Eye (tissue), 1 donor: ENCODE results near the gene TNNC2.
"Not testable (repeated sequence)": the region's sequence is repeated elsewhere in the genome, so short reads cannot be mapped to it uniquely, and the experiment has no call there.

ENCODE experiments used
- DNase-seq: peaks from one replicate; pipeline ENCODE4 v3.0.0-alpha.2; 2015

TNNC2 gene

DNA sequence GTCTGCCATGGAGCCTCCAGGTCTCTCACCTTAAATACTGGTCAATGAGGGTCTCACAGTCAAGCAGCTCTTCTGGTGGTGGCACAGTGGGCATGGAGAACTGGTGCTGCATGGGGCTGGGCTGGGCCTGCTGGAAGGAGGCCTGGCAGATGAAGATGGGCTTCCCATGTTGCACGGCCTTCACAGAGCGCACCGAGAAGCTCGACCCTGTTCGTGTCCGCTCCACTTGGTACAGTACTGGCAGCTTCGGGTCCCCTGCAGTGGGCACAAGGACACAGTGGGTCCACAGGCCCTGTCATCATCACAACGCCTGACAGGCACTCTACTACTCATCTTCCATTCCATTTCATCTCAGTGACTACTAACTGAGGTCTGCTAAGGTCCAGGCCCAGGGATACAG lies 21.3 kb upstream of the TNNC2 start:
- no peak for DNase-seq

DNA sequence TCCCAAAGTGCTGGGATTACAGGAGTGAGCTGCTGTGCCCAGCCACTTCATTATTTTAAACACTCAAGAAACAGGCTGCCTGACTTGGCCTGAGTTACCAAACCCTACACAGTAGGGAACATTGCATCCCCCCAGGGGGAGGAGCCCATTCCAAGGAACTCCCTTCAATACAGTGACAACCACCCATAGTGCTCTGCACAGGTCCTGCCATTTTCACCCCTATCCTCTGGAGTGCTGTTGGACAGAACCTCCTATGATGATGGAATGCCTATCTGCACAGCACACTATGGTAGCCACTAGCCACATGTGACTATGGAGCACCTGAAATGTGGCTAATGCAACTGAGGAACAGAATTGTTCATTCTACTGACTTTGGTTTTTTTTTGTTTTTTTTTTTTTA lies 18.3 kb upstream of the TNNC2 start:
- no peak for DNase-seq

DNA sequence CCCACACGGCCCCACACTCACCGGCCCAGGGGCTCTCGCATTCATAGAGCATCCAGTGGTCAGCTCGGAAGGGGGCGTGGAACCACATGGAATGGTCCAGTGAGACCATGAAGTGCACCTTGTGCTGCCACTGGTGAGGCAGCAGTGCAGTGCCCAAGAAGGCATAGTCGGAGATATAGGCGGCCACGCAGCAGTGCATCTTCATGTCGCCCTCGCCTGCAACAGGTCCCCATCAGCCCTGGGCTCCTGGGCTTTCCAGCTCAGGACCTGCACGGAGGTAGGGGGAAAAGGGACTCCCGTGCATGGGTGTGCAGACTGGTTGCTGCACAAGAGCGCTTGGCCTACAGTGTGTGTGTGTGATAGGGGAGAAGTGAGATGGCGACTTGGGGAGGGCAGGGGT lies 16.4 kb upstream of the TNNC2 start:
- DNase-seq: no peak

DNA sequence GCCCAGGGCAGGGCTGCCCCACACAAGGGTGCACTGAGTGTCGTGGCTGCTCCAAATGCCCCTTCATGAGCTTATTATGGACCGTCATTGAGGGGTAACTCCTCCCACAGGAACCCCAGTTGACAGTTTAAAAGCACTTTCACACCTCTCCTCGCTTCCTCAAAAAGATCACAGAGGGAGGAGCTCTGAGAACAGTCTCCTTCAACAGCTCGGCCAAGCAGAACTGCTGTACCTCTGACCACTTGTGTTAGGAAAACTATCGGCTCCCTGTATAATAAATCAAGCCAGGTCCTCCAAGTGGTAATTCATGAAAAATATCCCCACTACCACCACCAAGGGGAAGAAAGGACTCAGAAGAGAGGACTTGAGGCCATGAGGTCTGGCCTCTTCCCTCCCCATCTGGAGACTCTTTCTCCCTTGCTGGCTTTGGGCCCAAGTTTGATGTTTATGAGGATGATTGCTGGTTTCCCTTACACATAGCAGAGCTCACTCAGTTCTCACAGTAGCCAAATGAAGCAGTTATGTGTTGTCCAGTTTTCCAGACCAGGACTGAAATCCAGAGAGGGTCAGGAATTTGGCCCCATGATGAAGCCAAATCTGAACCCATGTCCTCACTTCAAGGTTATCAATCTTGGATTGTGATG lies 15.2 kb upstream of the TNNC2 start:
- DNase-seq: no peak

DNA sequence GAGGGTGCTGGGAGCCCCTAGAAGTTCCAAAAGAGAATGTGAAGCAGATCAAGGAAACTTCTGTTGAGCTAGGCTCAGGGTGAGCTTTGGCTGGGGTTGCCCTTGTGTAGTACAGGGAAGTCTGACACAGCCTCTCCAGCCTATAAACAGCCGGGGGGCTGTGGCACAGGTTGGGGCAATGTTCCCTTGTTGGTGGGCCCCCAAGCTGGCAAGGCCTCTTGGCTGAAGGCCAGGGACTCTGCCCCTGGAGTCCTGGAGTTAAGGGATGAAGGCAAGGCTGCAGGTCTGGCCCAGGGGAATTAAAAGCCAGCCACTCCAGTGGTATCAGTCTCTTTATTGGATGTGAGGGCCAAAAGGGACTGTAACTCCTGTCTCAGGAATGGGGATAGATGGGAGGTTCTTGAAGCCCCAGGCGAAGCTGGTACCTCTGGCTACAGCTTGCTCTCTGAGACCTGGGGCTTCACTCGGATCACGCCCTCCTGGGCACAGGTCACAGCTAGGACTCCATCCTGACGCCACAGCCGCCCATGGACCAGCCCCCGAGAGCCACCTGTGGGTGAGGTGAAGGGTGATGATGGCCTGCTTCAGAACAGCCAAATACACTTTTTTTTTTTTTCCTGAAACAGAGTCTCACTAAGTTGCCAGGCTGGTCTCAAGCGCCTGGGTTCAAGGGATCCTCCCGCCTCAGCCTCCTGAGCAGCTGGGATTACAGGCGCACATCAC lies 14.5 kb upstream of the TNNC2 start:
- no peak for DNase-seq

DNA sequence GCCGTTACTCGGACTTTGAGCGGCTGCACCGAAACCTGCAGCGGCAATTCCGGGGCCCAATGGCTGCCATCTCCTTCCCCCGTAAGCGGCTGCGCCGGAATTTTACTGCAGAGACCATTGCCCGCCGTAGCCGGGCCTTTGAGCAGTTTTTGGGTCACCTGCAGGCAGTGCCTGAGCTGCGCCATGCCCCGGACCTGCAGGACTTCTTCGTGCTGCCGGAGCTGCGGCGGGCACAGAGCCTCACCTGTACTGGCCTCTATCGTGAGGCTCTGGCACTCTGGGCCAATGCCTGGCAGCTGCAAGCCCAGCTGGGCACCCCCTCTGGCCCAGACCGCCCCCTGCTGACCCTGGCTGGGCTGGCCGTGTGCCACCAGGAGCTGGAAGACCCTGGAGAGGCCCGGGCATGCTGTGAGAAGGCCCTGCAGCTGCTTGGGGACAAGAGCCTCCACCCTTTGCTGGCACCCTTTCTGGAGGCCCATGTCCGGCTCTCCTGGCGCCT lies 13.6 kb upstream of the TNNC2 start:
- no peak for DNase-seq

DNA sequence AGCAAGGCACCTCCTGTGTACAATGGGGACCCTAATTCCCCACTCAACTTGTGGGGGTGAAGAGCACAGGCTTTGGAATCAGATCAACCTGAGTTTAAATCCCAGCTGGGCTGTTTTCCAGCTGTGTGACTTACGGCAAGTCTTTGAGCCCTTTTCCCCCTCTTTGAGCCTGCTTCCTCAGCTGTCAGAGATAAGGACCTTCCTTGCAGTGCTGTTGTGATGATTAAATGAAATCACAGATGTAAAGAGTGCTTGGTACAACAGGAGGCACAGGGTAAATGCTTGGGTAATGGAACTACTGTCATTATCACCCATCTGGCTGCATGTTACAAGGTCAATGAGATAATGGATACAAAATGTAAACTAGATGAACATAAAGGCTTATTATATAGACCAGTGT lies 9.7 kb upstream of the TNNC2 start:
- no peak for DNase-seq

DNA sequence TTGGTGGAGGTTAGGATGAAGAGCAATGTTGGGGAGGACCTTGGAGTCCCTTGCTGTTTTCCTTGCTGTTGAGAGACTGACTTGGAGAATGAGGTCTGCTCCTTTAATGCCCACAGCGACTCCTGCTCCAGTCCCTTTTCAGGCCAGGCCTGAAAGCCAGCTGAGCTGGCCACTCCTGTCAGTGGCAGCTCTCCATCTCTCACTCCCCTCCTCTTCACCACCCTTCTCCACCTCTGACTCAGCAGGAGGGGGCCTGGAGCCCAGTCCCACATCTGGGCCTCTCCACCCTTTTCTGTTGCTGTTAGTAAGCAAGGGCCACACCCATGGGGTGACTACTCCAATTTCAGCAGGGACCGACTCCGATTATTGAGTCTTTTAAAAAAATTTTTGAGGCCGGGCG lies 8.7 kb upstream of the TNNC2 start:
- no peak for DNase-seq

DNA sequence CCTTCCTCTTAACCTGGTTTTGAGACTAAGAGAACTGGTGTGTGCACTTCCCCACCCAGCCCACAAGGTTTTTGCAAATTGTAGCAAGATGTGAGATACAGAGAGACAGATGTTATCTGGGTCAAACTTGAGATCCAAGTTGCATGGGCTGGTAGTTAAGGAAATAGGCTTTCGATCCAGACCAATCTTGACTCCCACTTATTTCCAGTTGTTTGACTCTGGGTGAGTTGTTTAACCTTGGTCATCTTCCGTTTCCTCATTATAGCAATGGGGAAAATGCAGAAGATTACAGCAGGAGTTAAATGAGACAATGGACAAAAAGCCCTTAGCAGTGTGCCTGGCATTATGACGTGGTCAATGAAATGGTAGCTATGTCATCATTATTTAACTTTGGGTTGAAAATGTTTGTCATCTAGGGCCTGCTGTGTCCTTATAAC lies 8.2 kb upstream of the TNNC2 start:
- DNase-seq: peak; percentile 7

DNA sequence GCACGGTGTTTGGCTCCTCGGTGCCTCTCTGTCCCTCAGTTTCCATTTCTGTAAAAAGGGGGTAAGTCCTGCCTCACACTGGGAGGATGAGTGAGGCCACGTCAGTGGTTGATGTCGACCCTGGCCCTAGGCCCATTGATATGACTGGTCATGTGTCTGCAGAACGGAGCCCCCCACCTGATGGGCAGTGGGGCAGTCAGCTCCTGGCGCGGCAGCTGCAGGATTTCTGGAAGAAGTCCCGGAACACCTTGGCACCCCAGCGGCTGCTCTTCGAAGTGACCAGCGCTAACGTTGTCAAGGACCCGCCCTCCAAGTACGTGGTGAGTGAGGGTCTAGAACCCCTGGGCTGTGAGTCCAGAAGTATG lies 7.7 kb upstream of the TNNC2 start:
- no peak for DNase-seq

DNA sequence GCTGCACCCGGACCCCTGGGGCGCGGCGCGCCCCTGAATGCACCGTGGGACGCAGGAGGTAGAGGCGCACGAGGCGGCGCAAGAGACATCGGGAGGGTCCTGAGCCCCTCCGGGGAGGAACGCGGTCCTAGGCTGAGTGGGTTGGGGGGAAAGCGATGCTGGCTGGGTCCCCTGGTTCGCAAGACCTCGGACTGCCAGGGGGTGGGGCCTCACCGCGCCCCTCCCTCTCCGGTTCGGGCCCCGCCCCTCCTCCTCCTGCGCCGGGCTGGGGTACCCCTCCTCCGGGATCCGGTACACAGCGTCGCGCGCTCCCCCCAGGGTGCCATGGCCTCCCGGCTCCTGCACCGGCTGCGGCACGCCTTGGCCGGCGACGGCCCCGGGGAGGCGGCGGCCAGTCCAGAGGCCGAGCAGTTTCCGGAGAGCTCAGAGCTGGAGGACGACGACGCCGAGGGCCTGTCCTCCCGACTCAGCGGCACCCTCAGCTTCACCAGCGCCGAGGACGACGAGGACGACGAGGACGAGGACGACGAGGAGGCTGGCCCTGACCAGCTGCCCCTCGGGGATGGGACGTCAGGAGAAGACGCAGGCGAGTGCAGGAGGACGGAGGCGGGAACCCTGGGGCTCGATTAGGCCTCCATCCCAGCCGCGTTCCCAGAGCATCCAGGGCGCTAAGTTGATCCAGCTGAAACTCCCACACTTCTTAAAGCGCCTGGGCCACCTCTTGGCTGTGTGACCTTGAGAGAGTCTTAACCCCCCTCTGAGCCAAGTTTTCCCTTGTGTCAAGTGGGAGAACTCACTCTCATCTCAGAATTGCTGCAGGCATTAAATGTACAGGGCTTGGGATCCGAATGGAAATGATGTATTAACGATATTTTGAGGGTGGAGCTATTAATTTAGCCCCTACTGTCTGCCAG lies 7.0 kb upstream of the TNNC2 start:
- DNase-seq: peak; percentile 91

DNA sequence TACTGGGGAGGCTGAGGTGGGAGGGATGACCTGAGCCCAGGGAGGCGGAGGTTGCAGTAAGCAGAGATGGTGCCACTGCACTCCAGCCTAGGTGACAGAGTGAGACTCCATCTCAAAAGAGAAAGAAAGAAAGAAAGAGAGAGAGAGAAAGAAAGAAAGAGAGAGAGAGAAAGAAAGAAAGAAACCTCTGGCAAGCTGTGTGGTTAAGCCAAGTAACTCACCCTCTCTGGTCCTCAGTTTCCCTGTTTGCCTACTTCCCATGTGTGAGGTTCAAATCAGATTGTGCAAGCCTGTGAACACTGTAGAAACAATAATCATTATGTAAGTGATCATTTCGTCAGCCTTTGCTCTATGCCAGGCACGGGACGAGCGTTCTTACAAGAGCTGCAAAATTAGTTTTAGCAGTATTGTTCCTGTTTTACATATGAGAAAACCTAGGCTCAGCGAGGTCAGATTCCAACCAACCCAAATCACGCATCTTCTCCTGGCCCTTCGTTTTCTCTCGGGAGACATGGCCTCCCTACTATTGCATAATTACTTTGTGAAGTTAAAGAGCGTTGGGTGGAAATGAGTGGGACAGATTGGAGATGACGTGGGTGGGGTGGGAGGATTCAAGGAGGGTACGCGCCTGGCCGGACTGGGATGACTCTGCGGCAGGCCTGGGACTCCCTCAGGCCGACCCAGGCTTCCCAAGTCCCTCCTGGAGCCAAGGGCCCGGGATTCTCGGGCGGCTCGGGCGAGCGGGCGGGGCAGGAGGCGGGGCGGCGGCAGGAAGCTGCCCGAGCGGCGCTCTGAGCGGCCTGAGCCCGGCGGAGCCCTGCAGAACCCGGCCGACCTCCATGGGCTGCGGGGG lies 6.1 kb upstream of the TNNC2 start, which contains the start of gene SNX21:
TSS of gene SNX21 (plus strand) at position 770 of the 853 bp plus-strand sequence. CDS start 121 bp downstream, outside the sequence.
- peak; percentile 89 for DNase-seq

DNA sequence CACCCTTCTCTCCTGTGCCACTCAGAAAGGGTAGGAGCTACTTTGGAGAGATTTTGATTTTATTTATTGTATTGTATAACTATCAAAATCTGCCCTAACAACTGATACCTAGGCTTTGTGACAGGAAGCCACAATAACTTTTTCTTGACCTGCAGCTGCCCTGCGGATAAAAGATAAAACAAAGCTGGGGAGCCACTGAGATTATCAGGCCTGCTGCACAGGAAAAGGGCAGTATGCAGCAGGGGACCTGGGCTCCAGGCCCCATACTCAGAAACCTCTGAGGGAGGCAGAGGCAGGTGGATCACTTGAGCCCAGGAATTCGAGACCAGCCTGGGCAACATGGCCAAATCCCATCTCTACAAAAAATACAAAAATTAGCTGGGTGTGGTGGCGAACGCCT lies 5.5 kb upstream of the TNNC2 start:
- no peak for DNase-seq

DNA sequence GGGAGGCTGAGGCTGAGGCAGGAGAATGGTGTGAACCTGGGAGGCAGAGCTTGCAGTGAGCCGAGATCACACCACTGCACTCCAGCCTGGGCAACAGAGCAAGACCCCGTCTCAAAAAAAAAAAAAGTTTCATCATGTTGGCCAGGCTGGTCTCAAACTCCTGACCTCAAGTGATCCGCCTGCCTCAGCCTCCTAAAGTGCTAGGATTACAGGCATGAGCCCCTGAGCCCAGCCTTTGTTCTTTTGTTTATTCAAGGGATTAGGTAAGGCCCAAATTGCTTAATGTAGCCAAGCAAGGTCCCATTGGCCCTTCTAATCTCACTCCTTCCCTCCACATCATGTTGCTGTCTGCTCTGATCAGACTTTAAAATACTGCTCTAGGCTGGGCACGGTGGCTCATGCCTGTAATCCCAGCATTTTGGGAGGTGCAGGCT lies 2.6 kb upstream of the TNNC2 start:
- not testable (repeated sequence) for DNase-seq

DNA sequence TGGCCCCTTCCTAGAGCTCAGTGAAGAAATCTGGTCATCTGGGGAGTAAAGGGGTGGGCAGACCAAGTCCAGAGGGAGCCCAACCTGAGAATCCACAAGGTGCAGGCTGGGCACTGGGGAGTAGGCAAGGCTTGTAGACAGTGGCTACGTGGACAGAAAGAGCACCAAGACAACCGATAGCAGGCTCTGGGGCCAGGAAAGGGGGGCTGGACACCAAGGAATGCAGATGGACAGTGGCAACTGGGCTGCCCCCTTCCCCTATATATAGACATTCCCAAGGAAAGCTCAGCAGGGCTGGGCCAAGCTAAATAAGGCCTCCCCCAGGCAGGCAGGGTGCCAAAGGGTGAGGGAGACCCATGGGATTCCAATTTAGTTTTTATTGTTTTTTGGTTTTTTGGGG lies 1.5 kb upstream of the TNNC2 start:
- peak; percentile 55 for DNase-seq

DNA sequence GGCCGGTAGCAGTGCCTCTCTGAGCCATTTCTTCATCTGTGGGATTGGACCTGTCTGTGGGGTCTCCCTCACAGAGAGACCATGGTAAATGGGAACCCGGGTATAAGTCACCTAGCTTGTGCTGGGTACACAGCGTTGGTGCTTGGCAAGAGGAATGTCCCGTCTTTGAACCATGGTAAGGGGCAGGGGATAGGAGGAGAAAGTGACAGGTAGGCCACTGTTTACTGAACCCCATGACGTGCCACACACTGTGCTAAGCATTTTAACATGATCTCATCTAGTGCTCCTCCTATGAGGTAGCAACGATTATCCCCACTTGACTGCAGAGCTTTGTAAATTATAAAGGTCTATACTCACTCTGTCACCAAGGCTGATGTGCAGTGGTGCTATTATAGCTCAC lies 600 bp upstream of the TNNC2 start:
- DNase-seq: no peak

DNA sequence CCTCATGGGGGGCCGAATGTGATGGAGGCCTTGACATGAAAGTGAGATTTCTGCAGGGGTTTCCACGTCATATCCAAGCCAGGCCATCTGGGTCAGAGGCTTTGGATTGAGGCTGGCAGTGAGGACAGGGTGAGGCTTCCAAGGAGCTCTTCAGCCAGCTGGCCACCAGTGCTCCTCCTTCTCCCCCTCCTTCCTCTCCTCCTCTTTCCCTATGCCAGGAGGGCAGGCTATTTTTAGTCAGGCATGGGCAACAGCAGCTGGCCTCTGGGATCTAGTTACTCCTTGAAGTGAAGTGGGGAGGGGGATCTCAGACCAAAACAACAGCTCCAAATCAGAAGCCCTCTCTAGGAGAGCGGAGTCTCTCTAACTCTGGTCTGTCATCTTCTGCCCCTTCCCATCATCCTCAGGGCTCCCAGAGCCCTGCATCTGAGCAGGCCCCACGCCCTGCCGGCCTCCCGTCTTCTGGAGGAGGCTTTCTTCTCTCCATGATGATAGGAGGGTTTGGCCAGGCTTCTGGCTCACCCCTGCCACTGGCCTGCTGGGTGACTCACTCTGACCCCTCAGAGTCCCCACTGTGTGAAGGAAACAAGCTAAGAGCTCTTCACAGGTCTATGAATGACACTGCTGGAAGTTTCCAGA lies 612 bp downstream of the TNNC2 start:
- DNase-seq: peak; percentile 55

DNA sequence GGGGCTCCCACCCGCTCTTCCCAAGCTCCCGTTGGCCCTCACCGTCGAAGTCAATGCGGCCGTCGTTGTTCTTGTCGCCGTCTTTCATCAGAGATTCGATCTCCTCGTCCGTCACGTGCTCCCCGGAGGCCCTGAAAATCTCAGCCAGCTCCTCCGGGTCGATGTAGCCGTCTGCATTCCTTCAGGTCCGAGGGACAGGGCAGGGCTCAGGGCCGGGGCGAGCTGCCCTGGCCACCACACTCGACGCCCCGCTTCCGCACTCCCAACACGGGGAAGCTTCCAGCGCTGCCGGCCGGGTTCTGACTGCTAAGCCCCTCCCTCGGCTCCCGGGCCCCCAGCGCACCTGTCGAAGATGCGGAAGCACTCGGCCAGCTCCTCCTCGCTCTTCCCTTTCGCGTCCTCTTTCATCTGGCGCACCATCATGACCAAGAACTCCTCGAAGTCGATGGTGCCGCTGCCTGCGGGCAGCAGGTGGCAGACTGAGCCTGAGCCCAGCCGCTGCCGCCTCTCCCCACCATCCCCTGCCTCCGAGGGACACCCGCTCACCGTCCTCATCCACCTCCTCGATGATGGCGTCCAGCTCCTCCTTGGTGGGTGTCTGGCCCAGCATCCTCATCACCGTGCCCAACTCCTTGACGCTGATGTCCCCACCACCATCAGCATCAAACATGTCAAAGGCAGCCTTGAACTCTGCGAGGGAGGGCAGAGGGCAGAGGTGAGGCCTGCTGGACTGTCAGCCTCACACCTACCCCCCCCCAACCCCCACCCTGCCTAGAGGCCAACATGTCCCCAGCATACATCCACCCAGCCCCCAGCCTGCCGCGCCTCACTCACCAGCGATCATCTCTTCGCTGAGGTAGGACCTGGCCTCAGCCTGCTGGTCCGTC lies 2.9 kb downstream of the TNNC2 start:
- DNase-seq: peak; percentile 60

DNA sequence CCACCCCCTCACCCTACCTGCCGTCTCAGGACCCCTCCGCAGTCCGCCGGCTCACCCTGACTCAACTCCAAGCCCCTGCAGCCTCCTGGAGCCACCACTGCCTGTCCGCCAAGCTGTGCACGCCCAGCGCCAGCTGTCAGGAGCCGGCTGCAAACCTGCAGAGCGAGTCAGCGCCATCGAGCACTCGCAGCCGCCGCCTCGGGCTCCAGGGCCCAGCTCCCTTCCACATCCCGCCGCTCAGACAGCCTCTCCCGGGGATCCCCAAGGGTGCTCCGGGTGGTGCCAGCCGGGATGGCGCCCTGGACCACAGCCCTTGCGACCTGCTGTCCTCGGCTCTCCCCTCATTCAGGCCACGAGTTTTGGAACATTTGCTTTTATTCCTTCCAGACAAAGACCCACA lies 4.3 kb downstream of the TNNC2 start:
- peak; percentile 76 for DNase-seq

DNA sequence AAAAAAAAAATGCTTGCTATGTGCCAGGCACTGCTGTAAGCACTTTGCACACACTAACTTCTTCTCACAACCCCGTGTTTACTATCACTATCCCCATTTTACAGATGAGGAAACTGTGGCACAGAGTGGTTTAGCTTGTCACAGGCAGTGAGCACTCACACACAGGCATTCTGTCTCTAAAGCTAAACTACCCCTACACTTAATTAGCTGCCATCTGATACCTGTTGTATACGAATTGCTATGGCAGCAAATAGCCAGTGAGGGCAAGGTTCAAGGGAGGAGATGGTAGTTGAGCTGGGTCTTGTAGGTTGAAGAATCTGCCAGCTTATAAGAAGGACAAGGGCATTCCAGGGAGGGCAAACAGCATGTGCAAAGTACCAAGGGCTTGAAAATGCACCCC lies 5.2 kb downstream of the TNNC2 start:
- DNase-seq: no peak

DNA sequence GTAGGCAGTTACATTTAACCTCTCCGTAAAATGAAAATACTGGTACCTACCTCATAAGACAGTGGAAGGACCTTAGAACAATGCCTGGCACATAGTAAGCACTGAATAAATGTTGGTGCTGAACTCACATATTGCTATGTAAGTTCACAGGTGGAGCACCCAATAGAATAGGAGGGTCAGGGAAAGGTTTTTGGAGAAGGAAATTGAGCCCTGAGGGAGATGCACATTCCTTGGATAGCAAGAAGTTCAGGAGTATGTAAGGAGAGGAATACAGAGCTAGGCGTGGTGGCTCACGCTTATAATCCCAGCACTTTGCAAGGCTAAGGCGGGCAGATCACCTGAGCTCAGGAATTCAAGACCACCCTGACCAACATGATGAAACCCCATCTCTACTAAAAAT lies 7.6 kb downstream of the TNNC2 start:
- no peak for DNase-seq
